Fibroblast of skin of left quadriceps (primary cell): Measurements from ENCODE around the gene MEF2C.

Experiments used
- DNase-seq, 2 experiments: peaks; one replicate each; pipeline ENCODE4 v3.0.0-alpha.2; 2013; ENCODE audit warnings: low read depth in 2 of 2

The MEF2C gene

DNA sequence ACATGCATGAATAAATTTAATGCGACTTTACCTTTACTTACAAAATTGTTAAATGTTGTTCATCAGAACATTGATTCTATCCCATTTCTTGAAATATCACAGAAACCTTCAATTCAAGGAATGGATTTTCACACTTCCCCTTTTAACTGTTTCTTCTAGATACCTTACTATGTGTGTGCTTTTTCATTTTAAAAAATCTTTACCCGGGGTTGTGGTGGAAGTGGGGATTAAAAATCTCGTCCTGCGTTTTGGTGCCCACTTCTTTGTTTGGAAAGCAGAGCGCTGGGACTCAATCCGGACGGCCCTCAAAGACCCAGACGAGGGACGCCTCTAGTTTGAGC is 5.8 kb upstream of the MEF2C start:
- DNase-seq = no peak

DNA sequence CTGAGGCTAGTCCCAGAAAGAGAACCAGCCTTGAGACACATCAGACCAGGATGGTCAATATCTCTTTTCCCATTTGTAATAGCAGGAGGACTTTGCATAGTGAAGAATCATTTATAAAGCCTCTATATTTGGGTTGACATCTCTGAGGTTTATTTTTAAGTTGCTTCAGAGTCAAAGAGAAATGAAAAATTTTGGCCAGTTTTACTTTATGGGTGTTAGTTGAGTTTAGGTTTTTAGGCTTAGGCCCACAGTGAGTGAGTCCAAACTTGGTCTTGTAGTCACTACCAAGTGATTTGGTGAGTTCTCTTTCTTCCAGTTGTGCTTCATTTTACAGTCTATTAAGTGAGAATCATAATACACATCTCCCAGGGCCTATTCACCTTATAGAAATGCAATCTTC is 5.3 kb upstream of the MEF2C start:
- DNase-seq = no peak

DNA sequence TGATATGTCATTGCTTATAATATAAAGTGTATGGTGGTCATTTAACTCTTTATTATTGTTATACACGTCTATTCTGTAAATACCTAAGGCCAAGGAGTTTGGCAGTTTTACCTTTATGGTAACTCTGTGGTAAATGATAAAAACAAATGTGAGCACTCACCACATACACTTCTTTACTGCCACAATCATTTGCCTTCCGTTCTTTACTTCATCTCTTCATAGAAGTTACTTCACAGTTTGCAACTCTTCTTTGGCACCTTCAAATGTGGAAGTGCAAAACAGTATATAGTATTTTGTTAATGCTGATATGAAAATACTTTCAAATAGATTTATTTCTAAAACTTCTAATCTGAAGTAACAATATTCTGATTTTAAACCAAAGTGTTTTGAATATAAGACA is 4.4 kb upstream of the MEF2C start:
- no peak for DNase-seq

DNA sequence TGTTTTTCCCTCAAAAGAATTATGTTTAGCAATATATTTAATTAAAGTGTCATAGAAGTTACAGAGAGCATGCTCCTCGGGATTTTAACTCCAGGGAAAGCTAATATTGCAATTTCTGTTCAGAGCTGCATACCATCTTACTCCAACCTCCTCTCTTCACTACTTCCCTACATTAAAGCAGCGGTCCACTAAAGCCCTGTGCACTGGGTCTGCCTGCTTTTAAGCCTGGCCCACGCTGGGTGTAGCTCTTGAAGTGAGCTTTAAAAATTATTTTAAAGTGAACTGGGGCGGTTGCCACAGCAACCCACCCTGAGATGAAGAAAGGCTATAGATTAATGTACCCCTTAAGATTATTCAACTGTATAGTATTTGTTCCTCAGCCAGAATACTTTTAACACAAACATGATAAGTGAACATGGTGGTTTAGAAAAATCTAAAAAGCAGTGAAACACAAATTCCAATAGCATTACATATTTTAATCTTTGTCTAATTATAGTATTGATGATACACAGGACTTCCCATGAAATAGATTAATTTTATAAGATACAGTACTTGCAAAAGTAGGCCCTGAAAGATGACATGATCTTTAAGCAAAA is 3.9 kb upstream of the MEF2C start:
- DNase-seq = no peak

DNA sequence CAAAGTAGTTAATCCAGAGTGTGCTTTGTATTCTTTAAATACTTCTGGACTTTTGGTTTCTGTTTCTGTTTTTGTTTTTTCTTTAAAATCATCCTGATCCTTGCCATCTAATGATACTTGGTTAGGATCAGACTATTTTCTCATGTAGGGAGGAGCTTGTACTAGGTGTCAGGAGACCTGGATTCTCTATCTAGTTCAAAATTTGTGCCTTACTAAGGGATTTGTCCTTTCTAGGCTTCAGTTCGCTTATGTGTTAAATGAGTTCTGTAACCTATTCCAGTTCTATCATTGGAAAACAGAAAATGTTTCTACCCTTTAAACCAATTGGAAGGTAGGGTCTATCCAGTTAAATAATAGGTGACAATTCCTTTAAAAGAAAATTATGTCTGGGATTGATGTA is 3.3 kb upstream of the MEF2C start:
- no peak for DNase-seq

DNA sequence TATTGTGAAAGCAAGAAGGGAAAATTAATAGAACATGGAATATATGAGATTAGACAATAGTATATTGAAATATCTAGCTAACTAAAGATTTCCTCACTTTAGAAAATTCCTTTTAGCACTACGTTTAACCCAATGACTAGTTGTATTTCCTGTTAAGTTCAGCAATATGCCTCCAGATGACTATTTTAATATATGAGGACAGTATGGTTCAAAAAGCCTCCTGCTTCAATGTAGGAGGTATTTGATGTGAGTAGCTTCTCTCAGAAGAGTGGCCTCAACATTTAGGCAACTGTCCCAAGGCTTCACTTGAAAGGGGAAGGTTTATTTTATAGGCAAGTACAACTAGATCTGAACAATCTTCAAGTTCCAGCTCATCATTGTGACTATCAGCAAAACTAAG is 2.0 kb upstream of the MEF2C start:
- no peak for DNase-seq

DNA sequence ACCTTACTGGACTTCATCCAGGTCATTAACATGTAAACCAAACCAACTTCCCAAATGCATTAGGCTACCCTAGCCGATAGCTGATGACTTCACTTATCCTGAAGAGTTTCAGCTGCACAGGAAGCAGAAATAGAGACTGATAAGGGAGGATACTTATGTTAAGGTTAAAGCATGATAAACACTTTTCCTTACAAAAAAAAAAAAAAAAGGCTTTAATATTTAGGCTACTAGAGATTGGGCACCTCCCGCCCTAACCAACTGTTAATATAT is 1.6 kb upstream of the MEF2C start:
- DNase-seq = no peak

DNA sequence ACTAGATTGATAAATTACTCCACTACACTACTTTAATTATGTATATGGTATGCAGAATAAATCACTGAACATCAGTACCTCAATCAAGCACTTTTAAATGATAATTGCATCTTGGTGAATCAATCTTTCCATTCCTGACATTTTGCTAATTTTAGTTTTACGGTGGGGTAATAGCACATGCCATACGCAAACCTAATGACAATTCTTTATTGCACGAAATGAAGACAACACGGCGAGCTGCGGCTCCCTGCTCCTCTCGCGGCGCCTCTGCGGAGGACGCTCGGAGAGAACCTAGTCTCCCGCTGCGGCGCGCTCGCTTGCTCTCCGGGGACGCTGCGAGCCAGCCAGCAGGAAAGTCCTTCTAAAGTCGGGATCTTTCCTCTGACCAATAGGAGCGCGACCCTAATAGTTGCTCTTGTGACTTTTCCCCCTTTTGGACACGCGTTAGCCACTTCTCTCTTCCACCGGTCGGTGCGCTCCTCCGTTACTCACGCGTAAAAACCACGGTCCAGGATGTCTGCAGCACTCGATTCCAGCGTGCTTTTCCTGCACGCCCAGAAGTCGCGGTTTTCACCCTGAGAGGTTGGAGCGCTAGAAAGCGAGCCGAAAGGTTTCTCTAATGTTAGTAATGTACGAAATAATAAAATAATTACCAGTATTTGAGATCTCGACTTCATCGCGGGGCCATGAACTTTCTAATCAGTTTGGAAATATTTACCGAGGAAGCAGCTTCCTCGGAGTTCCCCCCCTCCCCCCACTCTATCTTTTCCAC is 1.0 kb upstream of the MEF2C start:
- DNase-seq = no peak

DNA sequence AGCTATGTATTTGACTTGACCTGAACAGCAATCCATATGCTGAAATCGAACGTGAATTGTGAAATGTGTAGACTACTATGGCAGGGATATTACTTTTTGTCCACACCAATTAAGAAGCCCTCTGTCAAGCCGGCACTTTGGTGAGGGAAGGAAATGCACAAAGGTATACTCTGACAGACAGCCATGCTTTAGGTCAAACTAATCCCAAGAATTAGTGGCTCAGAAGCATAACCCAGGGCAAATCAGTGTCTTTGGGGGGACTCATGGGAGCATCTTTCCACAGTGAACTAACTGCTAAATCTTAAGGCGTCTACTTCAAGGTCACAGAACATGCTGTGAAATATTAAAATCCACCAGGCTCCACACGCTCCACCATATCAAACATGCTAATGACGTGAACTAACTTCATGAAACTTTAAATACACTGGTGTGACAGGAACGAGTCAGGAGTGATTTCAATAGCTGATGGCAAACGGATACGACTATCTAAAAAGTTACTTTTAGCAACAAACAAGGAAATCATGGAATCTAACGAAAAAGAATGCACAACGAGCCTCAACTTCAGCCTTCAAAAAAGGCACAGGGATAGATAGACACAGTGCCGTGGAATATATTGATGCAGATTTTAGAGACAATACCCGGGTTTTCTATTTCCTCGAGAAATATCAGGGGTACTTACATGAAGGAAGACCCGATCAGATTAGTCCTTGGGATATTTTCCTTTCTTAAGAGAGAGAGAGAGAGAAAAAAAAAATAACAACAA is 527 bp downstream of the MEF2C start:
- DNase-seq = no peak

DNA sequence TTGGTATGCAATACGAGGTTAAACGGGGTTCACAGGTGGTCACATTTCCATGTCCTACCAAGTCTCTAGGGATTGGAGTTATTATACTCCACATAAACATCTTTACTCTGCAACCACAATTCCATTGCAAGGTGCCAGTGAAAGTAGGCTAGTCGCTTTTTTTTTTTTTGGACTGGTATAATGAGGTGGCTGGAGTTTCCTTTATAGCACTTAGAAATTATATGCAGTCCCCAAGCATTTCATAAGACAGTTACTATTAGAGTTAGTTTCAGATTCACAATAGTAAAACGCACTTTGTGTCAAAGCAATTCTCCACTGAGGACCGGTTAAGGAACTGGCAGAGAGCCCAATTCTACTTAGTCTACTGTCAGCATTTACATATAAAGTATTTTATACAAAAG is 1.4 kb downstream of the MEF2C start:
- DNase-seq = no peak

DNA sequence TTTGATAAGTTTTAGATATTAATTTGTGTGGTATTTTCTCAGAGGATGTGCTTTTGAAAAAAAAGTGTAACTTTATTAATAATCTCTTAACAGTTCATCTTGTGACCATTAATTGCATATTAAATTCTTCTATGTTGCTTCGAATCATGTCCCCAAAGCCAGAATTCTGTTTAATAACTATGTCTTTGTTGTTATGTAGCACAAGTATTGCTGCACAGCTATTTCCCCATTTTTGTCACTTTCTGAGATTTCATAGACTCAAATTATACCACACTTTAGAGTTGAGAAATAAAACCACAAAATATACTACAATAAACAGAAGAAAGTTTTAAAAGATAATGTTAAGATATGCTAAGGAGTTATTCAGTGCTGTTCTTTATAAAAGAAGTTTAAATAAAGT is 2.8 kb downstream of the MEF2C start:
- no peak for DNase-seq

DNA sequence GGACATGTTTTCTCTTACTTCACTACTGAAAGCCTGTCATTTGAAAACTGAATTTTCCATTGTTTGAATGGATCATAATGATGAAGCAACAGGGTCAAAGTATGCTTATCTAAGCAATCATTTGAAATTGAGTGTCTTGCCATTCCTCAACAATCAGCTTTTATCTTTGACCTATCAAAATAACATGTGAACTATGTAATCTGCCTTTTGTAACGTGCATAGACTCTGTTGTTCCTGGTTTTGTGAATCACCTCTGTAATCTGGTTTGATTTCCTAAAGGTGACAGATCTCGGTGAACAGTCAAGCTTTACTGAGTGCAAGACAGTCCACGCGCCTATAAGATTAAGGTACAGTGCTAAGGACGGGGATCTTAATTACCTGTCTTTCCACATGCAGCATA is 3.3 kb downstream of the MEF2C start:
- no peak for DNase-seq

DNA sequence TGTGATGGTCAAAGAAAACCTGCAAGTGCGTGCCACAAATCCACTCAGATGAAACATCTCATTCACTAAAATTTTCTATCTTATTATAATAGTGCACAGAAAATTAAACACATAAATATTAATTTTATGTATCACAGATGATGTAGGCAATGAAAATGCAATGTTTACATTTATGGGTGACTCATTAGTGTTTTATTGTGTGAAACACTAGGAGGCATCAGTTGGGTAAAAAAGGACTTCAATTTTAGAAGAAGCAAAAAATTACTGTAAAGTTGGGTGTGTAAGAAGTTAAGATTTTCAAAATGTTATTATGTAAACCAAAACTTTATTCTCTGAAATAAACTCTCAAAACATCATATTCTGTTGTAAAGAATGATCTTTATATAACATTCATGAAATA is 4.0 kb downstream of the MEF2C start:
- no peak for DNase-seq

DNA sequence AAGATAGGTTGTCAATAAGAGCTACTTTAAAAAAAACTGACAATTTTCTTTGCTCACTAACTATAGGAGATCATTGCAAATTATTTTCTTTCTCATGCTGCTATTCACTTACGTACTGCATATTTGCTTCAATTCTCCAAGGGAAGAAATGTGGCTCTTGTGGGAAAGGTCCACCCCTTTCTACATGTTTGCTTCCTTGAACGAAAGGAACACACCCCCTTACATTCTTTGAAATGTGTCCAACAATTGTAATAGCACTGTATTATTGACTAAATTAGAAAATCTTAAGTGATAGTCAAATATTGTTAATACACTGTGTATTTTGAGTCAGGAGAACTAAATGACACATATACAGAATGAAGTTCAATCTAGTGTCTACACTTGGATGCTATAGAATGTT is 5.2 kb downstream of the MEF2C start:
- DNase-seq = no peak

DNA sequence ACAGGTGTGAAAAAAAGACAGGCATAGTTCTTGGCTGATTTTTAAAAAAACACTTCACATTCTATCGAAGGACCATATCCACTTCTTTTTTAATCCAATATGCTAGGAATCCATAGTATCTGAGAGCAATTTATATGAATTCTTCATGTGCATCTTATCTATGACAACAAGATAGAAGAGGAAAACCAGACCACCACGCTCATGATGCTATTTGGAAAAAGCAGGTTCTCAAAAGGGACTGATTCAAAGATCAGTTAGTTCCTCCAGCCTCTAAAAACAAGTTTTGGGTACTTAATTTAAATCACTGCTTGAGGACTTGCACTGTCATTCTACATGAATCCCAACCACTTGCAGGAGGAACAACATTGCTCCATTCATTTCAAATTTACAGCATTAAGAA is 6.3 kb downstream of the MEF2C start:
- DNase-seq = no peak

DNA sequence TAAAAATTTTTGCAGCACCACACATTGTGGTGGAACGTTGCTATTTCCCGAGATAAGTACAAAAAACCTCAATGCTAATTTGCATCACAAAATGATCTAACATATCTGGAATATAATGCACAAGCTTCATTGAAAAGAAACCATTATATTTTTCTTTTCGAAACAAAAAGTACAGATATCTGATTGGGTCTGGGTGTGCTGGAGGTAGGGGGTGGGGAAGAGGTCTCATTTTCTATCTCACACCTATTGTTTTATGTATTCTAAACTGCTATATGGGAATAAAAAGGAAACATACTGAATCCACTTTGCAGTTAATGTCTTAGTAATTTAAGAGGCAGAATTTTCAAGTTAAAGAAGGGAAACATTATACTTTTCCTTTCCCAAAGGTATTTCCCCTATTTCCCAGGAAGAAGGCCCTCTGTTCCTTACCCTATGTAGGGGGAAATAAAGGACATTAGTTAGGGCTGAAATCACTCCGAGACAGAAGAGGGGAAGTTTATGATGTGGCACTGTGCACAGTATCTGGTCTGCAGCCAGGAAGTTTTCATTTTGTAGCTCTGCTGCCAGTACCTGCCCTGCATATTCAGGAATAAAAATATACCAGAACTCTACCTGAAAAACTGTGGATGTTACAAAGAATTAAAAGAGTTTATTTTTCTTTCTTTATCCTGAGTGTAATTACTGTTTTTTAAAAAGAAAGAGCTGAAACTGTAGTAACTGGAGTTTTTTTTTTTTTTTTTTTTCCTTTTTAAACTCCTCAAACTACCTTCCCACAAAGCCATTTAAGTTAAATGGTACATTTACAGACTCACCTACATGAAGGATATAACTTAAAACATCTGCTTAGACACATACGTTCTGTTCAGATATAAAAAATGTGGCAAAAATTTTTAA is 7.4 kb downstream of the MEF2C start:
- no peak for DNase-seq

DNA sequence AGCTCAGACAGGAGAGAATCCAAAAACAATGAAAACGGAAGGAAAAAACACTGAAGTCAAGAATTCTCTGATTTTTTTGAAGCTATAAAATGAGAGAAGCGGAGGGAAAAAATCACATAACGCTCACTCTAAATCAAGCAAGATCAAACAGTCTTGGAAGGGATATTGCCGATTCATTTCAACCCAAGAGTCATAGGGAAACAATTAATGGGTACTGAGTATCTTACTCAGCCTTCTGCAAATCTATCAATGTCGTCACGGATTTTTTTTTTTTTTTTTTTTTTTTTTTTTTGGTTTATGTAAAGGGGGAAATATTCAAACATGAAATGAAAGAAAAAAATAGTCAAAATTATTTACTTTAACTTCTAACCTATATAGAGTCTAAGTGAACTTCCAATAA is 9.5 kb downstream of the MEF2C start:
- DNase-seq = no peak

DNA sequence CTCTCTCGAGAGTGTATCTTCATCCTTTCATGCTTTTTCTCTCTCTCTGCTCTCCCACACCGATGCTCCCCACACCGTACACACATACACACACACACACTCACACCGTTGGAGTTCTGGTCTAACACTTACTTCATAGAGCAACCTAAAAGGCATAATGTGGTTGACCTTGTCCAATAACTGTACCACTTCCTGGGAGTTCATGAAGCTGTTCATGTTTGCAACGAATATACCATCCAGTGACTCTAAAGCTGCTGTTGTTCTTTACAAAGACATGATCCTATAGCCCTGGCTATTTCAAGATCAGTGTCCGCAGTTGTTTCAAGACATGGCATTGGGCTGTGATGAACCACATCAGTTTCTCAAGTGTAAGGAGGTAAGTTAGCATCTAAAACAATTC is 10.0 kb downstream of the MEF2C start:
- DNase-seq = no peak

DNA sequence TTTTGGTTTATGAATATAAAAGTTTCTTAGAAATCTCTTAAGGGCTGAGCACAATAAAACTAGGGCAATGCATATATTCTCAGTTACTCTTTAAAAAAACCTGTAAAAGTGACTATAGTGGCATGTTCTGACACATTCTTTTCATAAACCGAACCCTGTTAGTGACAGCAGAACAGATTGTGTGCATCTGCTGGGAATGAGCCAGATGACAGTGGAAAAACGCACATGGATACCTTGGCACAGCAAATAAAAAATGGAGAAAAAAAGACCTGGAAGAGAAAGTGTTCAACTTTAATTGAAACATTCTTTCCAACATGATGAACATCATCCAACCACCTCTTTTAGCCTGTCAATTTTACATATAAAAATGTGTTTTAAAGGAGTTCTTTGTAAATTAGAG is 12.7 kb downstream of the MEF2C start:
- DNase-seq = no peak

DNA sequence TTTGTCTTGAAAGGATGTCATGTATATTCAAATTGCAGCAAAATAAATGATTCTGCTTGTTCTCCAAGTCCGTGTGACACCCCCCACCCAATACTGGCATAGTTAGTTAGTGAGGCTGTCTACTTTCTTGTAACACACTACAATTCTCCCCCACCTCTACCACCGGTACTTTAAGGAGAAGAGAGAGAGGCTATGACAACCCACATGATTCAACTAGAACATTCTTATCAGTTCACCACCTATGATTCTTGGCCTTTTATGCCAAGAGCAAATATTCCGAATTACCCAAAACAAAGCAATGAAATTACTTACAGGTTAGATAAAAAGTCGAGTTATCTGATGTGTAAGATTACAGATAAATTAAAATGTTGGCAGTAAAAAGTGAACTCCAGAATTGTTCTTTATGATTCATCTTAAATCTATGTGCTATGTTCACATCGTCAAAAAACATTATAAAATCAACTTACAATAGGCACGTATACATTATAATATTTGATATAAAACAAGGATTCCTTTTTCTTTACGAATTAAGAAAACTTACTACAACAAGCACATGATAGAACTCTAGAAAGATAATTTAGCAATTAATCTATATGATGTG is 14.4 kb downstream of the MEF2C start:
- DNase-seq = no peak

DNA sequence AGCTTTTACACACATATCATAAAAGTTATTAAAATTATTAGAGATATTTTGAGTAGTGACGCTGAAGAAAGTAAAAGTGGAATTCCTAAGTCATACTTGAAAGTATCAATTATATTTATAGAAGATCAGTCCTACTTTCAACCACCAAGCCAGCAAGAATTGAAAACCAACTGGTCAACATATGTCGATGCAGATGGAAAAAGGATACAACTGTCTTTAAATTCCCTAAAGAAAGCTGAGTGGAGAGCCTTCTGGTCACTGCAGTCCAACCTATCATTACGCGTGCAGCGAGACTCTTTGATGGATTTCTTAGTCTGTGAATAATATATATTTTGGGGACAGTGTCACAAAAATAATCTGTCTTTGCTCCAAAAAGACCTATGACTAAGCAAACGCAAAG is 15.3 kb downstream of the MEF2C start:
- no peak for DNase-seq

DNA sequence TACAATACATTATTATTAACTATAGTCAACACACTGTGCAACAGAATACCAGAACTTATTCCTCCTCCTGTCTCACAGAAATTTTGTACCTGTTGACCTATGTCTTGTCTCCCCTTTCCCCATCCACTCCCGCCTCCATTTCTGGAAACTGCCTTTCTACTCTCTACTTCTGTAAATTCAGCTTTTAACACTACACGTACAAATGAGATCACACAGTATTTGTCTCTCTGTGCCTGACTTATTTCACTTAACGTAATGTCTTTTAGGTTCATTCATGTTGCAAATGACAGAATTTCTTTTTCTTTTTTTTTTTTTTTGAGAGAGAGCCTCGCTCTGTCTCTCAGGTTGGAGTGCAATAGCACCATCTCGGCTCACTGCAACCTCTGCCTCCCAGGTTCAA is 19.5 kb downstream of the MEF2C start:
- DNase-seq = no peak
